Measurements from ENCODE around the gene TMEM132C. TPM values are rescaled to one million over a fixed set of nuclear protein-coding genes. Genes with fewer than 3 reads are reported as not detected.

The TMEM132C gene
- total and polyA plus RNA-seq, 12 donors: 0.79 to 2.9 (median 1.7) TPM

DNA sequence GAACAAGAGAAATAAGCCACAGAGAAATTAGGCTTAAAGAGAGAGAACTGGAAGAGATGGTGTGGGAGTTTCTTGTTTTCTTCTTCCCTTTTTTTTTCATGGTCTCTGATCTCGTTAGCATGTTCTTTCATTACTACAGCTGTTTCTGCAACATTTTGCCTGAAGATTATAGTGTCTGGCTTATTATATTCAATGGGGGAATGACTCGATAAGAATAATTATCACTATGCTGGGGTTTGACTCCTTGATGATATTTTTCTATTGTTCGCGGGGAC lies 70.0 kb downstream of the TMEM132C start:
- 32 to 47% methylated on average over 4 of the region's 4 CpGs for WGBS, 2 donors
- intact Hi-C loops (cut with DNase I): no loop called here
- no peak for ATAC-seq

GRCh38 chr12:128337431-128338170 lies 70.6 kb downstream of the TMEM132C start:
- TF ChIP-seq, protein P1, sequence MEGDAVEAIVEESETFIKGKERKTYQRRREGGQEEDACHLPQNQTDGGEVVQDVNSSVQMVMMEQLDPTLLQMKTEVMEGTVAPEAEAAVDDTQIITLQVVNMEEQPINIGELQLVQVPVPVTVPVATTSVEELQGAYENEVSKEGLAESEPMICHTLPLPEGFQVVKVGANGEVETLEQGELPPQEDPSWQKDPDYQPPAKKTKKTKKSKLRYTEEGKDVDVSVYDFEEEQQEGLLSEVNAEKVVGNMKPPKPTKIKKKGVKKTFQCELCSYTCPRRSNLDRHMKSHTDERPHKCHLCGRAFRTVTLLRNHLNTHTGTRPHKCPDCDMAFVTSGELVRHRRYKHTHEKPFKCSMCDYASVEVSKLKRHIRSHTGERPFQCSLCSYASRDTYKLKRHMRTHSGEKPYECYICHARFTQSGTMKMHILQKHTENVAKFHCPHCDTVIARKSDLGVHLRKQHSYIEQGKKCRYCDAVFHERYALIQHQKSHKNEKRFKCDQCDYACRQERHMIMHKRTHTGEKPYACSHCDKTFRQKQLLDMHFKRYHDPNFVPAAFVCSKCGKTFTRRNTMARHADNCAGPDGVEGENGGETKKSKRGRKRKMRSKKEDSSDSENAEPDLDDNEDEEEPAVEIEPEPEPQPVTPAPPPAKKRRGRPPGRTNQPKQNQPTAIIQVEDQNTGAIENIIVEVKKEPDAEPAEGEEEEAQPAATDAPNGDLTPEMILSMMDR (IDR thresholded peaks at IDR 0.05): no peak
- Histone ChIP-seq H3K27ac (no peak overlapping the region), H3K9me3 (peaks cover 0 to 18% (median 0%) of the 10 kb centered on the region in 11 donors), H3K4me3 (peak overlapping the region in 1 of 10 donors; percentile 22), H3K36me3 (no peaks in the 10 kb centered on the region), H3K27me3 (peaks cover 0 to 41% (median 7%) of the 10 kb centered on the region in 7 donors), H3K4me1 (peaks cover 0 to 6% (median 0%) of the 10 kb centered on the region in 9 donors)
- DNase-seq (no peak), ATAC-seq (no peak)
- WGBS, 2 donors: 13 to 15% methylated on average over 10 of the region's 10 CpGs
- intact Hi-C loops (cut with DNase I): no loop called here

More for the DNA sequence above, 70.0 kb downstream of the TMEM132C start:
- no peak for DNase-seq
- H3K36me3 ChIP-seq: no peaks in the 10 kb centered on the region
- H3K4me3 ChIP-seq: peak overlapping the region in 1 of 10 donors; percentile 22
- H3K9me3 ChIP-seq: peaks cover 0 to 18% (median 0%) of the 10 kb centered on the region in 11 donors
- H3K4me1 ChIP-seq: peaks cover 0 to 6% (median 0%) of the 10 kb centered on the region in 9 donors
- H3K27ac ChIP-seq: no peak overlapping the region
- peaks cover 0 to 41% (median 7%) of the 10 kb centered on the region in 7 donors for H3K27me3 ChIP-seq
- TF ChIP-seq, protein P1 (IDR thresholded peaks at IDR 0.05): no peak

DNA sequence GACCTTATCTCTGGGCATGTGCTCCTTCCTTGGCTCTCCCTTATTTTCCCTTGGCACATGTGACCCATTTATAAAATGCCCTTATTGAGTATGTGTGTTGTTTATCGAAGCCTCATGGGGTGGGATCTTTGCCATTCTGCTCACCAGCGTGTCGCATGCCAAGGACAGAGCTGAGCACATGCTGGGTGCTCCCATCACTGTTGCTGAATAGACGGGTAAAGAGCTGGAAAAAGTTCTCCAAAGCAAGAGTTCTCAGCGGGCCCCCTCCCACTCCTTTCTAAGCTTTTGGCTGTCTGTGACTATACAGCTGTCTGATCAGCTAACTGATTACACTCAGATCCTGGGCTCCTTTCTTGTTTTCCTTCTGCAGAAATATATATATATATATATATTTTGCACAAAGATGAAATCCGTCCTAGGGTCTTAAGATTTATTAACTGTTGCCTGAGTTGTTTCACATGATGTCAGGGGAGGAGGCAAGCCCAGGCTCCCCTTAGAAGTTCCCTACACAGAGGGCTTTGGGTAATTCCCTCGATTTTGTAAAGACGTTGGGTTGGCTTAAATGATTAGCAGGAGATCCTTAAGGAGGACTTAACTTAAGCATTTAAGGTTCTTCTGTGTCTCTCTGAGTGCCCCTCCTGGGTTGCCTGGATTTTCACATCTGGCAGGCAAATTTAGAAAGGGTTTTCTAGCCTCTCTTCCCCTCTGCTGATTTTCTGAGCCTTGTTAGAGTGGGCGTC lies 71.6 kb downstream of the TMEM132C start:
- ATAC-seq (peak in 2 of 8 donors; percentile 14 to 17), DNase-seq (no peak)
- WGBS, 2 donors: 17 to 24% methylated on average over 9 of the region's 9 CpGs
- no peak overlapping the region for H3K4me3 ChIP-seq
- H3K4me1 ChIP-seq: peaks cover 0 to 6% (median 0%) of the 10 kb centered on the region in 9 donors
- H3K27ac ChIP-seq: no peak overlapping the region
- peaks cover 0 to 41% (median 7%) of the 10 kb centered on the region in 7 donors for H3K27me3 ChIP-seq
- H3K9me3 ChIP-seq: peaks cover 0 to 18% (median 0%) of the 10 kb centered on the region in 11 donors
- intact Hi-C loops (cut with DNase I): no loop called here
- no peaks in the 10 kb centered on the region for H3K36me3 ChIP-seq
- TF ChIP-seq, protein P1 (IDR thresholded peaks at IDR 0.05): no peak

GRCh38 chr12:128339126-128339520 lies 72.2 kb downstream of the TMEM132C start:
- no peak overlapping the region for H3K27ac ChIP-seq
- no peaks in the 10 kb centered on the region for H3K36me3 ChIP-seq
- ATAC-seq (peak in 6 of 8 donors; percentile 16 to 84 (median 43)), DNase-seq (no peak)
- H3K27me3 ChIP-seq: peaks cover 0 to 41% (median 7%) of the 10 kb centered on the region in 7 donors
- intact Hi-C loops (cut with DNase I): no loop called here
- peaks cover 0 to 16% (median 0%) of the 10 kb centered on the region in 11 donors for H3K9me3 ChIP-seq
- H3K4me1 ChIP-seq: peaks cover 0 to 6% (median 0%) of the 10 kb centered on the region in 9 donors
- H3K4me3 ChIP-seq: no peak overlapping the region
- 1 to 4% methylated on average over 6 of the region's 6 CpGs for WGBS, 2 donors
- TF ChIP-seq, protein P1 (IDR thresholded peaks at IDR 0.05): no peak

All from heart right ventricle (tissue), 16 donors.